Liver (tissue), 9 donors: ENCODE results near the gene NCMAP. TPM values are rescaled to one million over a fixed set of nuclear protein-coding genes. Genes with fewer than 3 reads are reported as not detected.
A peak's percentile ranks its signal among the peaks of the same experiment; 100 is the strongest.

ENCODE experiments used
- DNase-seq: peaks from one replicate; pipeline ENCODE4 v3.0.0-alpha.2; 2017; ENCODE audit warnings: low spot score
- H3K27ac ChIP-seq, 2 donors: one replicate each; pipeline ENCODE4 v1.7.0; 2013; ENCODE audit warnings: inconsistent platforms in 2 of 2, low read length in 2 of 2, control low read depth in 1 of 2, low read depth in 1 of 2, mild to moderate bottlenecking in 1 of 2
- H3K27me3 ChIP-seq, 4 donors: one replicate each; pipeline versions ENCODE4 v1.6.1 to v1.7.0; 2013; ENCODE audit warnings: low read length in 3 of 4, inconsistent platforms in 1 of 4, mild to moderate bottlenecking in 1 of 4, moderate library complexity in 1 of 4; ENCODE audit not compliant: control insufficient read depth in 4 of 4, insufficient read depth in 4 of 4
- H3K36me3 ChIP-seq, 4 donors: one replicate each; pipeline versions ENCODE4 v1.6.1 to v1.7.0; 2013; ENCODE audit warnings: low read length in 3 of 4, mild to moderate bottlenecking in 3 of 4, low read depth in 1 of 4, moderate library complexity in 1 of 4; ENCODE audit not compliant: control insufficient read depth in 4 of 4, insufficient read depth in 3 of 4
- H3K4me1 ChIP-seq, 4 donors: one replicate each; pipeline versions ENCODE4 v1.6.1 to v1.7.0; 2013; ENCODE audit warnings: low read length in 3 of 4, mild to moderate bottlenecking in 3 of 4, moderate library complexity in 1 of 4; ENCODE audit not compliant: control insufficient read depth in 4 of 4, insufficient read depth in 4 of 4
- H3K4me3 ChIP-seq, 3 donors: one replicate each; pipeline versions ENCODE4 v1.6.1 to v1.7.0; 2013; ENCODE audit warnings: low read length in 3 of 3, control low read depth in 1 of 3, low read depth in 1 of 3, mild to moderate bottlenecking in 1 of 3
- H3K9ac ChIP-seq, 2 donors: one replicate each; pipeline ENCODE4 v1.7.0; 2013; ENCODE audit warnings: low read length in 2 of 2, mild to moderate bottlenecking in 2 of 2, moderate library complexity in 2 of 2, control low read depth in 1 of 2, low read depth in 1 of 2
- H3K9me3 ChIP-seq, 4 donors: one replicate each; pipeline versions ENCODE4 v1.6.1 to v1.7.0; 2013; ENCODE audit warnings: low read length in 3 of 4; ENCODE audit not compliant: control insufficient read depth in 4 of 4
- ATF3 ChIP-seq: IDR thresholded peaks from 2 replicates; pipeline ENCODE4 v1.6.1; 2016; ENCODE audit warnings: antibody characterized with exemption
- CTCF ChIP-seq: fragments of 150-350 bp; IDR thresholded peaks from 2 replicates; pipeline ENCODE4 v1.5.1; 2017; ENCODE audit warnings: improper control_type of control experiment, low read depth, low read length; ENCODE audit not compliant: missing input control
- EGR1 ChIP-seq, 2 donors: IDR thresholded peaks; 2 replicates each; pipeline ENCODE4 v1.6.1; 2016 to 2018; ENCODE audit warnings: antibody characterized with exemption in 2 of 2, low read depth in 2 of 2
- FOXA1 ChIP-seq: IDR thresholded peaks from 2 replicates; pipeline ENCODE4 v1.6.1; 2016; ENCODE audit warnings: antibody characterized with exemption
- FOXA2 ChIP-seq: IDR thresholded peaks from 2 replicates; pipeline ENCODE4 v1.6.1; 2016; ENCODE audit warnings: antibody characterized with exemption
- GABPA ChIP-seq, 2 donors: IDR thresholded peaks in 1 of 2; conservative IDR thresholded peaks in 1 of 2; 2 replicates each; pipeline ENCODE4 v1.6.1; 2016; ENCODE audit warnings: antibody characterized with exemption in 2 of 2, mild to moderate bottlenecking in 1 of 2, moderate library complexity in 1 of 2
- HNF4A ChIP-seq, 2 donors: conservative IDR thresholded peaks; 2 replicates each; pipeline ENCODE4 v1.6.1; 2016; ENCODE audit warnings: antibody characterized with exemption in 2 of 2, mild to moderate bottlenecking in 2 of 2
- HNF4G ChIP-seq: IDR thresholded peaks from 2 replicates; pipeline ENCODE4 v1.6.1; 2016; ENCODE audit warnings: antibody characterized with exemption
- JUND ChIP-seq, 2 donors: IDR thresholded peaks; 2 replicates each; pipeline ENCODE4 v1.6.1; 2016; ENCODE audit warnings: antibody characterized with exemption in 2 of 2
- MAX ChIP-seq: IDR thresholded peaks from 2 replicates; pipeline ENCODE4 v1.6.1; 2016; ENCODE audit warnings: antibody characterized with exemption
- RAD21 ChIP-seq, 2 donors: IDR thresholded peaks; 2 replicates each; pipeline ENCODE4 v1.6.1; 2016; ENCODE audit warnings: antibody characterized with exemption in 2 of 2, mild to moderate bottlenecking in 2 of 2
- REST ChIP-seq: IDR thresholded peaks from 2 replicates; pipeline ENCODE4 v1.6.1; 2016; ENCODE audit warnings: antibody characterized with exemption, mild to moderate bottlenecking
- RXRA ChIP-seq, 2 donors: IDR thresholded peaks; 2 replicates each; pipeline ENCODE4 v1.6.1; 2017 to 2018; ENCODE audit warnings: antibody characterized with exemption in 2 of 2, mild to moderate bottlenecking in 1 of 2
- SP1 ChIP-seq: IDR thresholded peaks from 2 replicates; pipeline ENCODE4 v1.6.1; 2018; ENCODE audit warnings: antibody characterized with exemption, mild to moderate bottlenecking
- TAF1 ChIP-seq: conservative IDR thresholded peaks from 2 replicates; pipeline ENCODE4 v1.6.1; 2016; ENCODE audit warnings: antibody characterized with exemption, mild to moderate bottlenecking
- ZBTB33 ChIP-seq: IDR thresholded peaks from 2 replicates; pipeline ENCODE4 v1.6.1; 2016; ENCODE audit warnings: antibody characterized with exemption
- WGBS: extraction: QIAGEN DNeasy Blood & Tissue Kit; methylation state at CpG from one replicate; pipeline ENCODE4 v1.1.7; 2013; 5-methylcytosine and 5-hydroxymethylcytosine counted together
- polyA plus RNA-seq, 2 donors: library from polyadenylated mRNA; stranded (reverse) in 1 of 2; unstranded in 1 of 2; fragments of 200-250 nt in 1 of 2; fragments of >200 nt in 1 of 2; fragmentation: Nextera tagmentation in 1 of 2; extraction: Ambion mirVana in 1 of 2; gene quantifications; one replicate each; pipeline versions ENCODE4 v1.2.1 to v1.2.3, GENCODE V29; 2013 to 2015
- total RNA-seq, 2 donors: library from RNA; depleted of rRNA; stranded (reverse); fragments of >200 nt; gene quantifications; one replicate each; pipeline ENCODE4 v1.2.3, GENCODE V29; 2014
- donor health status: healthy.
- donor health status: healthy.
- donor health status: healthy.
- donor health status: healthy.
- donor health status: healthy.

Gene NCMAP
- total and polyA plus RNA-seq, 4 donors, result 0.31 to 4.8 (median 0.61) TPM

GRCh38 chr1:24635195-24635843, 79.4 kb downstream of the NCMAP start:
- Histone ChIP-seq H3K4me3 (no peak overlapping the region), H3K9ac (no peak overlapping the region), H3K4me1 (no peaks in the 10 kb centered on the region), H3K27me3 (no peaks in the 10 kb centered on the region), H3K36me3 (no peaks in the 10 kb centered on the region), H3K27ac (no peak overlapping the region), H3K9me3 (no peaks in the 10 kb centered on the region)
- TF ChIP-seq RXRA (IDR thresholded peaks at IDR 0.05) (no peak), SP1 (no peak), MAX (no peak), RAD21 (IDR thresholded peaks at IDR 0.05) (peak; percentile 92 to 95), FOXA1 (no peak), FOXA2 (no peak), EGR1 (IDR thresholded peaks at IDR 0.05; ENCODE audit: low read depth in 2 of 2) (no peak), CTCF (peak; percentile 54)
- DNase-seq, result no peak
- 22% methylated on average over 4 of the region's 4 CpGs for WGBS

GRCh38 chr1:24636661-24637357, 80.9 kb downstream of the NCMAP start:
- no peak overlapping the region for H3K4me3 ChIP-seq
- no peak for DNase-seq
- no peaks in the 10 kb centered on the region for H3K9me3 ChIP-seq
- H3K9ac ChIP-seq, result no peak overlapping the region
- H3K27me3 ChIP-seq, result no peaks in the 10 kb centered on the region
- peaks cover 3 to 6% (median 5%) of the 10 kb centered on the region in 4 donors for H3K4me1 ChIP-seq
- H3K27ac ChIP-seq, result no peak overlapping the region
- WGBS, result 69% methylated on average over 3 of the region's 3 CpGs
- H3K36me3 ChIP-seq, result no peaks in the 10 kb centered on the region
- no peak for TF ChIP-seq TAF1
- TF ChIP-seq HNF4A (conservative IDR thresholded peaks at IDR 0.05), result no peak
- no peak for TF ChIP-seq JUND (IDR thresholded peaks at IDR 0.05)
- no peak for TF ChIP-seq ATF3
- no peak for TF ChIP-seq HNF4G
- no peak for TF ChIP-seq EGR1 (IDR thresholded peaks at IDR 0.05; ENCODE audit: low read depth in 2 of 2)
- no peak for TF ChIP-seq REST
- no peak for TF ChIP-seq FOXA1
- TF ChIP-seq ZBTB33, result no peak
- TF ChIP-seq RXRA (IDR thresholded peaks at IDR 0.05), result no peak
- TF ChIP-seq GABPA (IDR thresholded peaks at IDR 0.05 in 1 of 2, conservative IDR thresholded peaks at IDR 0.05 in 1 of 2), result no peak
